HAP-1 (cell line): Measurements from ENCODE around the gene GRK6.

Source experiments
- DNase-seq, 2 experiments: peaks; one replicate each; pipeline ENCODE4 v3.0.0-alpha.2; 2016 to 2020; ENCODE audit warnings: low spot score in 2 of 2
- H3K27me3 ChIP-seq: fragments of 250-450 bp; sonication (Bioruptor Pico); 2 replicates; pipeline ENCODE4 v1.5.1; 2020; ENCODE audit warnings: low read depth, mild to moderate bottlenecking, moderate library complexity
- H3K36me3 ChIP-seq: fragments of 250-450 bp; sonication (Bioruptor Pico); replicated peaks from 2 replicates; pipeline ENCODE4 v1.5.1; 2020; ENCODE audit warnings: mild to moderate bottlenecking
- H3K4me1 ChIP-seq: fragments of 250-450 bp; sonication (Bioruptor Pico); 2 replicates; pipeline ENCODE4 v1.5.1; 2020; ENCODE audit warnings: mild to moderate bottlenecking
- H3K4me3 ChIP-seq: fragments of 250-450 bp; sonication (Bioruptor Pico); 2 replicates; pipeline ENCODE4 v1.5.1; 2020; ENCODE audit warnings: mild to moderate bottlenecking, moderate library complexity
- H3K9me3 ChIP-seq: fragments of 250-450 bp; sonication (Bioruptor Pico); 2 replicates; pipeline ENCODE4 v1.5.1; 2020; ENCODE audit warnings: mild to moderate bottlenecking, moderate library complexity
- in situ Hi-C: fragments of 300-500 bp; cut with MboI; formaldehyde crosslinking; loops from 3 replicates; pipeline ENCODE4 v1.14.3; 2020; ENCODE audit warnings: low sequenced_read_pairs, inconsistent platforms, mixed read lengths

GRK6 gene

DNA sequence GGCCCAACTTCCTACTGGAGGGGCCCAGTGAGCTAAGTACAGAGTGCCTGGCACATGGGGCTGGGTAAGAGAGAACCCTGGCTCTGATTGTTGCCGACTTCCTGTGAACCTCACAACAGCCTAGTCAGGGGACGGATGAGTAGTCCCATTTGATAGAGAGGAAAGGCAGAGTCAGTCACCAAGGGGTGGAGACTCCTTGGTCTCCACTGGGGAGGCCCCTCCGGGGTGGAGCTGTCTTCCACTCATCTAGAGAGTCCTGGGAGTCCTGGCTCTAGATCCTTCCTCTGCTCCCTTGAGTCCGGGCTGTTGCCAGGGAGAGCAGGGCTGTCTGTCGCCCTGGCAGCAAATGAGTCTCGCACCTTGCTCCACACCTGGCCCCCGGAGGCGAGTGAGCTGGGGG, 8.0 kb downstream of the GRK6 start:
- Histone ChIP-seq H3K4me3 (no peak overlapping the region), H3K4me1 (no peaks in the 10 kb centered on the region; the same call in 1 of the 2 replicates), H3K9me3 (no peaks in the 10 kb centered on the region), H3K36me3 (peaks cover 75% of the 10 kb centered on the region), H3K27me3 (no peaks in the 10 kb centered on the region)
- DNase-seq: no peak
- in situ Hi-C loops: no loop called here

- H3K36me3 ChIP-seq: peaks cover 75% of the 10 kb centered on the region
- H3K4me1 ChIP-seq: peaks cover 6% of the 10 kb centered on the region
Observed at GRCh38 chr5:177434942-177435738, 8.7 kb downstream of the GRK6 start.

GRCh38 chr5:177435847-177436536, 9.5 kb downstream of the GRK6 start:
- Histone ChIP-seq H3K36me3 (peaks cover 76% of the 10 kb centered on the region), H3K4me1 (peaks cover 8% of the 10 kb centered on the region), H3K9me3 (no peaks in the 10 kb centered on the region), H3K4me3 (no peak overlapping the region), H3K27me3 (no peaks in the 10 kb centered on the region)
- no peak for DNase-seq
- in situ Hi-C loops: no loop called here

More at GRCh38 chr5:177434942-177435738, 8.7 kb downstream of the GRK6 start:
- Histone ChIP-seq H3K27me3 (no peaks in the 10 kb centered on the region), H3K4me3 (no peak overlapping the region), H3K9me3 (no peaks in the 10 kb centered on the region)
- DNase-seq: no peak
- in situ Hi-C loops: no loop called here

- no peak for DNase-seq
- in situ Hi-C loops: no loop called here
- Histone ChIP-seq H3K36me3 (peaks cover 69% of the 10 kb centered on the region), H3K27me3 (no peaks in the 10 kb centered on the region), H3K9me3 (no peaks in the 10 kb centered on the region), H3K4me3 (no peak overlapping the region), H3K4me1 (peaks cover 8% of the 10 kb centered on the region)
Observed at GRCh38 chr5:177437623-177438022, 11.1 kb downstream of the GRK6 start.

- H3K4me1 ChIP-seq: peaks cover 8% of the 10 kb centered on the region
- H3K36me3 ChIP-seq: peaks cover 61% of the 10 kb centered on the region
- no peak overlapping the region for H3K4me3 ChIP-seq
- no peak for DNase-seq
- H3K9me3 ChIP-seq: no peaks in the 10 kb centered on the region
- in situ Hi-C loops: no loop called here
- H3K27me3 ChIP-seq: no peaks in the 10 kb centered on the region
Observed at GRCh38 chr5:177438468-177438867, 12.0 kb downstream of the GRK6 start.

DNA sequence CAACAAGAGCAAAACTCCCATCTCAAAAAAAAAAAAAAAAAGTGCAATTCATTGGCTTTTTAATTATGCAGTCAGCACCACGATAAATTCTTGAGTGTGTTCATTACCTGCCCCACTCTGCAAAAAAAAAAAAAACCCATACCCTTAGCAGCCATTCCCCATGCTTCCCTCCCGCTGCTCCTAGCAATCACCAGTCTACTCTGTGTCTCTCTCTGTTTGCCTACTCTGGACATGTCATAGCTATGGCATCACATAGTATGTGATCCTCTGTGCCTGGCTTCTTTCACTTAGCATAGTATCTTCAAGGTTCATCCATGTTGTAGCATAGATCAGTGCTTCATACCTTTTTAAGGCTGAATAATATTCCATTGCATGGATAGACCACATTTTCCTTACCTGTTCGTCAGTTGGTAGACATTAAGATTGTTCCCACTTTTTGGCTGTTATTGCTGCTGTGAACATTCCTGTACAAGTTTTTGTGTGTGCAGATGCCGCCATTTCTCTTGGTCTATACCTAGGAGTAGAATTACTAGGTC, 13.1 kb downstream of the GRK6 start:
- H3K36me3 ChIP-seq: peaks cover 49% of the 10 kb centered on the region
- no peaks in the 10 kb centered on the region for H3K27me3 ChIP-seq
- H3K9me3 ChIP-seq: no peaks in the 10 kb centered on the region
- no peak overlapping the region for H3K4me3 ChIP-seq
- in situ Hi-C loops: loop anchor here (10.0 kb wide), 1 partner anchor 125 kb away; the partner anchor contains the start of gene MXD3
- no peak for DNase-seq
- H3K4me1 ChIP-seq: peaks cover 8% of the 10 kb centered on the region

DNA sequence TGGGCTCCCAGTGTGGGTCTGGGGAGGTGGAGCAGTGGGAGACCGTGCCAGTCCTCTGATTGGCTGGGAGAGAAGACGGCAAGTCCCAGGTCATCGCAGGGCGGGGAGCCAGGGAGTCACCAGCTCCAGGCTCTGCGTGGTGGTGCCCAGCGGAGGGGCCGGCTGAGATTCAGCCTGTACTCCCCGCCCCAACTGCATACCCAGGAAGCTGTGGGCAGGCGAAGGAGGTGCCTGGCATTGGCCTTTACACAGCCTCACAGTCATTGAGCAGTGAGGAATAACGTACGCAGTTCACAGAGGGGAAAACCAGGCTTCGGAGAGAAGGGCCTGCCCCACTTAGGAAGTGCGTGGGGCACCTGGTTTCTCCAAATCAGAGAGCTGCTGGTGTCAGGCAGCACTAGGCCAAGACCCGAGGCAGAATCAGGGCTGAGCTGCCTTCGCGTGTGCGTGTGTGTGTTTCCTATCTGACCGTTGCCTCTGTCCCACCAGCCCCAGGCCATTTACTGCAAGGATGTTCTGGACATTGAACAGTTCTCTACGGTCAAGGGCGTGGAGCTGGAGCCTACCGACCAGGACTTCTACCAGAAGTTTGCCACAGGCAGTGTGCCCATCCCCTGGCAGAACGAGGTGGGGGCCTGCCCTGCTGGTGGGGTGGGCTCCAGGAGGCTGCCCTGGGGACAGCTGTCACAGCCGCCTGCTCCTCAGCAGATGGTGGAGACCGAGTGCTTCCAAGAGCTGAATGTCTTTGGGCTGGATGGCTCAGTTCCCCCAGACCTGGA, 13.9 kb downstream of the GRK6 start:
- Histone ChIP-seq H3K4me1 (peaks cover 8% of the 10 kb centered on the region), H3K4me3 (no peak overlapping the region), H3K27me3 (no peaks in the 10 kb centered on the region), H3K9me3 (no peaks in the 10 kb centered on the region), H3K36me3 (peaks cover 41% of the 10 kb centered on the region)
- in situ Hi-C loops: loop anchor here (10.0 kb wide), 1 partner anchor 126 kb away; the partner anchor contains the start of gene MXD3
- DNase-seq: peak in 1 of 2 experiments; percentile 65

GRCh38 chr5:177440990-177441780, 14.7 kb downstream of the GRK6 start:
- no peak for DNase-seq
- in situ Hi-C loops: loop anchor here (10.0 kb wide), 1 partner anchor 126 kb away; the partner anchor contains the start of gene MXD3
- no peaks in the 10 kb centered on the region for H3K9me3 ChIP-seq
- H3K36me3 ChIP-seq: peaks cover 36% of the 10 kb centered on the region
- no peaks in the 10 kb centered on the region for H3K27me3 ChIP-seq
- H3K4me3 ChIP-seq: no peak overlapping the region
- peaks cover 12% of the 10 kb centered on the region for H3K4me1 ChIP-seq

DNA sequence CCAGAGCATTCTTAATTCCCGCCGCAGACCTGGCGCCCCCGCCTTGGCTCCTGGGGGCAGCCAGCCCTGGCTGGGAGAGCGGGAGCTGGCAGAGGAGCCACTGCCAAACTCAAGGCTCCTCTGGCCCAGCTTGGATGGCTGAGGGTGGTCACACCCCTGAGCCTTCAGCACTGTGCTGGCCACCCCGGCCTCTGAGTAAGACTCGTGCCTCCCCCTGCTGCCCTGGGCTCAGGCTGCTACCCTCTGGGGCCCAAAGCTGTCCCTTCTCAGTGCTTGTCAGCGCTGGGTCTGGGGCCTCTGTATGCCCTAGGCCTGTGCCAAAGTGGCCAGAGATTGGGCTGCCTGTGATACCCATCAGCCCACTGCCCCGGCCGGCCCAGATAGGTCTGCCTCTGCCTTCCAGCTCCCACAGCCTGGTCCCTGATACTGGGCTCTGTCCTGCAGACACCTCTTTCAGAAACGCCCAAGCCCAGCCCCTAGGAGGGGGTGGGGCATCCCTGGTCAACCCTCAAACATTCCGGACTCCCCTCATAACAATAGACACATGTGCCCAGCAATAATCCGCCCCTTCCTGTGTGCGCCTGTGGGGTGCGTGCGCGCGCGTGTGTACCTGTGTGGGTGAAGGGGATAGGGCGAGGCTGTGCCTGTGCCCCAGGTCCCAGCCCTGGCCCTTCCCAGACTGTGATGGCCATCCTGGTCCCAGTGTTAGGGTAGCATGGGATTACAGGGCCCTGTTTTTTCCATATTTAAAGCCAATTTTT, 15.8 kb downstream of the GRK6 start:
- Histone ChIP-seq H3K36me3 (peaks cover 27% of the 10 kb centered on the region), H3K27me3 (no peaks in the 10 kb centered on the region), H3K4me1 (peaks cover 14% of the 10 kb centered on the region), H3K4me3 (no peak overlapping the region), H3K9me3 (no peaks in the 10 kb centered on the region)
- in situ Hi-C loops: loop anchor here (10.0 kb wide), 1 partner anchor 127 kb away; the partner anchor contains the start of gene MXD3
- no peak for DNase-seq

DNA sequence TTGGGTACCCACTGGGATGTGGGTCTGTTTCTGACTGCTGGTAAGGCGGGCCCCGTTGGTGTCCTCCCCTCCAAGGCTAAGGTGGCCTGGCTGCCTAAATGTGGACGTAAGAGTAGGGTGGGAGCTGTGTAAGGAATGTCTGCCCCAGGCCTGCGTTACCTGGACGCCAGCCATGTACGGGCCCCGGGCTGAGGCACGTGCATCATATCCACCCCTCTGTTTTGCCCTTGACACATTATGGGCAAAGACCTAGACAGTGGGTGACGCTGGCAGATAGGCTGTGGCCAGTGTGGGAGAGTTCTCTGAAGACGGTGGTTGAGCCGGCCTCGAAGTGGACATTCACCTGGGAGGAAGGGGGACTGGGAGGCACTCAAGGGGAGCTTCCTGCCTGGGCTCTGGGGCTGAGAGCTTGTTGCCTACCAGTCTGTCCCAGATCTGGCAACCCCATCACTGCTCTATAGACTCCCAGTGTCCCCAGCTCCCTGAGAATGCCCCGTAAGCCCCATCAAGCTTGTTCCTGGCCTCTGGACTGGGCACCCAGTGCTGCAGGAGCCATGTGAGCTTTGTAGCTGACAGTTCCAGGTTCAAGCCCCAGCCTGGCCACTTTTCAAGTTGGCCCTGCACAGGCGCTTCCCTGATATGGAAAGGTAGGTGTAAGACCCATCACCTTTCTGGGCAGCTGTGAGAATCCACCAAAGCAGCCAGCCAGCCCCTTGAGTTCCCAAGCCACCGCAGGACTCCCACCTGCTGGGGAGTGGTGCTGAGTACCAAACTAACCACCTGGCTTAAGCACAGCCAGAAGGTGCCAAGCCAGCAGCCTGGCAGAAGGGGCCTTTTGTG, 16.9 kb downstream of the GRK6 start:
- no peak for DNase-seq
- H3K27me3 ChIP-seq: no peaks in the 10 kb centered on the region
- H3K9me3 ChIP-seq: no peaks in the 10 kb centered on the region
- H3K4me3 ChIP-seq: no peak overlapping the region
- peaks cover 22% of the 10 kb centered on the region for H3K4me1 ChIP-seq
- peaks cover 16% of the 10 kb centered on the region for H3K36me3 ChIP-seq
- in situ Hi-C loops: loop anchor here (10.0 kb wide), 1 partner anchor 129 kb away; the partner anchor contains the start of gene MXD3

DNA sequence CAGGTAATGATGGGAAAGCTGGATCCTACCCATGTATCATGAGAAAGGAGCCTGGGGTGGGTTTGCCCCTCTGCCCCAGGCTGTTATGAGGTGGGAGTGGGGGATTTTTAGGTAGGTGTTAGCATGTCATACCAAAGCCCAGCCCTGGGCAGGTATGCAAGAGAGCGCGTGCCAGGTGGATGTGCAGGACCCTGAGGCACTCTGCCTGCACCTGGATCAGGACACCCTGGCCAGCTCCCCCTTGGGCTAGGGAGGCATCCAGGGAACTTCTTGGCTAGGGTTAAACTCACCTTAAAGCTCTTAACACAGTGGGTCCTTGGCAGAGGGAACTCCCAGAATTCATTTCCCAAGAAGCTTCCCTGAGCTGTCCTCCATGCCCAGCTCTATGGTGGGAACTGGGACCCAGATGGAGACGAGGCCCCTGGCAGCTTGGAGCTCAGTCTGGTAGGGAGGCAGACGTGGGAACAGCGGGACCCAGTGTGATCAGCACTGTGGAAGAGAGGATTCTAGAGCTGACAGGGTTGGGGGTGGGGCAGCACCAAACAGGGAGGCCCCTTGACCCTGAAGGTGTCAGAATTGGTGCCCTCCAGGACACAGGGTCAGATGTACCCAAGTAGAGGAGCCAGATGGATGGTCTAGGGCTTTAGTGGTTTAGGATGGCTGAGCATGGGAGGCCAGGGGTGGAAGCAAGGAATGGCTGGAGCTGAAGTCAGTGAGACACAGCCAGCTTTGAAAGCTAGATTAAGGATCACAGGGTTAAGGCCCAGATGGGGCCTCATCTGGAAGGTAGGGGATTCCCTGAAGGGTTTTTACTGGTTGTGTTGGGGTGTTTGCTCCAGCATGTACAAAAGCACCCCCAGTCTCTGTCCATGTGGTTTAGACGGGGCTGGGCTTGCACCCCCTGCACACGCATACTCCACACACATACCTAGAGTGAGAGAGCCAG, 17.9 kb downstream of the GRK6 start:
- Histone ChIP-seq H3K36me3 (peaks cover 14% of the 10 kb centered on the region), H3K4me3 (no peak overlapping the region), H3K9me3 (no peaks in the 10 kb centered on the region), H3K4me1 (peaks cover 22% of the 10 kb centered on the region), H3K27me3 (no peaks in the 10 kb centered on the region)
- DNase-seq: no peak
- in situ Hi-C loops: loop anchor here (5.0 to 10.0 kb wide), 2 partner anchors 52 to 130 kb away; partner anchors contain the start of gene MXD3
